HUDEP-2 (cell line): ENCODE measurements around the gene SMO.
"Not testable (repeated sequence)": the region's sequence is repeated elsewhere in the genome, so short reads cannot be mapped to it uniquely, and the experiment has no call there.

Experiments used
- DNase-seq, 76 experiments: peaks; one replicate each; lab custom pipeline; 2025; ENCODE audit not compliant: unreplicated experiment in 76 of 76; lab: John Stamatoyannopoulos, UW

Gene SMO

GRCh38 chr7:129227646-129228578 is 39.5 kb downstream of the SMO start:
- DNase-seq: no peak

GRCh38 chr7:129228633-129229032 is 40.2 kb downstream of the SMO start:
- DNase-seq: no peak

- DNase-seq: no peak
Measured at GRCh38 chr7:129231666-129232065, 43.2 kb downstream of the SMO start.

- no peak for DNase-seq
Measured at GRCh38 chr7:129238546-129238945, 50.1 kb downstream of the SMO start.

GRCh38 chr7:129240119-129240820 is 51.8 kb downstream of the SMO start:
- DNase-seq: no peak

- no peak for DNase-seq
Measured at GRCh38 chr7:129244220-129244619, 55.8 kb downstream of the SMO start.

GRCh38 chr7:129245533-129245932 is 57.1 kb downstream of the SMO start:
- DNase-seq: no peak

GRCh38 chr7:129247087-129247486 is 58.7 kb downstream of the SMO start:
- no peak for DNase-seq

- no peak for DNase-seq
Measured at GRCh38 chr7:129252128-129252527, 63.7 kb downstream of the SMO start.

GRCh38 chr7:129252603-129253002 is 64.2 kb downstream of the SMO start:
- DNase-seq: not testable (repeated sequence)

GRCh38 chr7:129255800-129256199 is 67.4 kb downstream of the SMO start:
- DNase-seq: no peak

GRCh38 chr7:129256221-129256620 is 67.8 kb downstream of the SMO start:
- DNase-seq: no peak

- no peak for DNase-seq
Measured at GRCh38 chr7:129257168-129257567, 68.7 kb downstream of the SMO start.

GRCh38 chr7:129258649-129259389 is 70.4 kb downstream of the SMO start:
- no peak for DNase-seq

- DNase-seq: no peak
Measured at GRCh38 chr7:129262324-129262723, 73.9 kb downstream of the SMO start.
